HG03280 (cell line): ENCODE measurements around the gene KCNQ1OT1.

Source experiments
- ATAC-seq: cut with Tn5 transposase; IDR thresholded peaks from one replicate; pipeline ENCODE4 v1.9.1; 2021; ENCODE audit warnings: mild to moderate bottlenecking, moderate library complexity; ENCODE audit not compliant: unreplicated experiment

KCNQ1OT1 gene

DNA sequence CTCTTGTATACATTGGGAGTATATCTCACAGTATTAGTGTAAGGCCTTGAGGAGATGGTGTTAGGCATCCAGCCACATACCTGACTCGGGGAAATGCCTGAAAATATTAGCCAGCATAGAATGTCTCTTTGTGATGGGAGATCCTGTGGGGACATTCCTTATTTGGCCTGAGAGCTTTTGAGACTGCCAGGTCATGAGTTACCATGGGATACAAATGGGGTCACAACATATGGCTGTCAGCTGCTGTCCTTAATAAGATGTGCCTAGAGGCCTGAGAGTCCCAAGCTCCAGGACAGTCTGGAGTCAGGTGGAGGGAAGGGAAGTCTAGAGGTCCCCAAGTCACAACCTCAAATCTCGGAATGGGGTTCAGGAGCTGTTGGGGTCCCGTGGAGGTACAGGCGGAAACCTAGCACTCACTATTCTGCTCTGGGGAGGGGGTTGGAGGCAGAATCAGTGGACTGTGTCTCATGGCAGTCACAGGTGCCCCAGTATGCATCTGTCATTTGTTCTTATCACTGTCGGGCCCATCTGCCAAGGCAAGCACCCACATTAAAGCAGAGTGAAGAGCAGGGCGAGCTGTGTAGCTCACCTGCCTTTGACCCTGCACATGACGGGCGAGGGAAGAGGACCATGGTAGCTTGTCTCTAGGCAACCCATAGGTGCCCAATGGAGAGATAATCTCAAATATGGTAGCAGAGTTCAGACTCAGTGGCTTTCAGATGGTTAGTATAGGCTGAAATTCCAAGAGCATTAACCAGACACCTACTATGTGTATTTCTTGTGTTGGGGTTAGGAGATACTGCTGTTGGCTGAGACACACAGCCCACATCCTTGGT lies 29.9 kb downstream of the KCNQ1OT1 start:
- no peak for ATAC-seq

DNA sequence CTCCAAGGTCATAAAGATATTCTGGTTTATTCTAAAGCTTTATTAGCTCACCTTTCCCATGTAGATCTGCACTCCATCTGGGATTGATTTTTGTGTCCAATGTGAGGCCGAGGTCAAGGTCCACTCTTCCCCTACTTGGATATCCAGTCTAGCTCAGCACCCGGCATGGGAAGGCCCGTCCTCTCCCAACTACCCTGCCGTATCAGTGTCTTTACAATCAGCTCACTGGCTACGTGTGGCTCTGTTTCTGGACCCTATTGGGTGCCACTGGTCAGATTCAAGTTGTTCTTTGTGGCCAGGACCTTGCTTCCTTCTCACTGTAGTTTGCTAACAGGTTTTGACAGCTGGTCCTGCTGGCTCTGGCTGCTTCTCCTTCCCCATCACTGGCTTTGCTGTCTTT lies 30.9 kb downstream of the KCNQ1OT1 start:
- no peak for ATAC-seq

DNA sequence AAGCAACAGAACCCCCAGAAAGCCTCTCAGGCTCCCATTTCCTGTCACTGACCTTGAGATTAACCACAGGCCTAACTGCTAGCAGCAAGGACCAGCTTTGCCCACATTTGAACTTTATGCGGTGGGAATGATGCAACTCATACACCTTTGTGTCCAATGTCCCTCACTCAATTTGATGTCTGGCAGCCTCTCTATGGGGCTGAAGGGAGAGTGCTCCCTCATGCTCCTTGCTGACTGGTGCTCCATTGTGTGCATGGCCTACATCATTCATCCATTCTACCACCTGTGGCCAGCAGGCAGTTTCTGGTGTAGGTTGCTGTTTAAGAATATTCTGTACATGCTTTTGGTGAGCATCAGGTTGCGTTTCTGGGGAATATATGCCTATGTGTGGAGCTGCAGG lies 31.9 kb downstream of the KCNQ1OT1 start:
- no peak for ATAC-seq

DNA sequence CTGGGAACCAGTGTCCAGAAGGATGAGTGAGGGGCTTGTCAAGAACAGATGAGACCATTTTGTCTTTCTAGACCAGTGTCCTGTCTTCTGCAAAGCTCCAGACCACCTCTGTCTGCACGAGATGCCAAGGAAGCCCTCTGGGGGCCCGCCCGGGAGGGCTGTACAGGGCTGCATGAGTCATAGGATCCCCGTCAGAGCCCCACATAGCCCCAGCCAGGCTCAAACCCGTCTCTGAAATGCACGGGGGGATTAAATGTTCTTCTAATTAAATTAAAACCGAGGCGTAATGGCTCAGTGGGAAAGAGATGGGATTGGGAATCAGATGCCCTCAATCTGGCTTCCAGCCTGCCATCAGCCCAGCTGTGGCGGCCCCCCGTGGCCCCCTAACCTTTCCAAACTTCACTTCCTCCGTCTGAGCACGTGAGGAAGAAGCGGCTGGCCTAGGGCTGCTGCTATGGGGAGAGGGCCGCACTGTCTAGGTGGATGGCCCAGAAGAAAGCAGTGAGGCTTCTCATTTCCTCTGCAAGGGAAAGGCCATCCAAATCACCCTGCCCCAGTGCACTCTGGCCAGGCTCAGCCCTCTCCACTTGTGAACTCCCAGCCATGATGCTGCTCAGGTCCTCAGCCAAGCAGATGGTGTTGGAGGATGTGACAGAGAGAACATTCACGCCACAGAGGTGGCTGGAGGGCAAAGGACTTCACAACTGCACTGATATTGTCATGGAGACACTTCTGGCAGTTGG lies 32.8 kb downstream of the KCNQ1OT1 start:
- ATAC-seq = no peak

DNA sequence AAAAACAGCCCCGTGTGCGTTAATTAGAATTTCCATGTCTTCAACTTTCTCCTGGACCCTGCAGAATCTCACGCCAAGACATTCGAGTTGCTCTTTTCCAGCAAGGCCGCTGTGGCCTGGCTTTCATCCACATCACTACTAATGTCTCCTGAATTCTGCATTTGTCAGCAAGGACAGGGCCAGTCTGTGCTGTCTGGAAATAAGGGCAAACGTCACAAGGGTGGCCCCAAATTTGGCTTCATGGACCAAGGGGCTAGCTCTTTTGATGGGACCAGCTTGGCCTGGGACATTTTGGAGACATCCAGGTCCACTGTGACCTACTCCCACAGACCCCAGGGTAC lies 33.4 kb downstream of the KCNQ1OT1 start:
- ATAC-seq = no peak

DNA sequence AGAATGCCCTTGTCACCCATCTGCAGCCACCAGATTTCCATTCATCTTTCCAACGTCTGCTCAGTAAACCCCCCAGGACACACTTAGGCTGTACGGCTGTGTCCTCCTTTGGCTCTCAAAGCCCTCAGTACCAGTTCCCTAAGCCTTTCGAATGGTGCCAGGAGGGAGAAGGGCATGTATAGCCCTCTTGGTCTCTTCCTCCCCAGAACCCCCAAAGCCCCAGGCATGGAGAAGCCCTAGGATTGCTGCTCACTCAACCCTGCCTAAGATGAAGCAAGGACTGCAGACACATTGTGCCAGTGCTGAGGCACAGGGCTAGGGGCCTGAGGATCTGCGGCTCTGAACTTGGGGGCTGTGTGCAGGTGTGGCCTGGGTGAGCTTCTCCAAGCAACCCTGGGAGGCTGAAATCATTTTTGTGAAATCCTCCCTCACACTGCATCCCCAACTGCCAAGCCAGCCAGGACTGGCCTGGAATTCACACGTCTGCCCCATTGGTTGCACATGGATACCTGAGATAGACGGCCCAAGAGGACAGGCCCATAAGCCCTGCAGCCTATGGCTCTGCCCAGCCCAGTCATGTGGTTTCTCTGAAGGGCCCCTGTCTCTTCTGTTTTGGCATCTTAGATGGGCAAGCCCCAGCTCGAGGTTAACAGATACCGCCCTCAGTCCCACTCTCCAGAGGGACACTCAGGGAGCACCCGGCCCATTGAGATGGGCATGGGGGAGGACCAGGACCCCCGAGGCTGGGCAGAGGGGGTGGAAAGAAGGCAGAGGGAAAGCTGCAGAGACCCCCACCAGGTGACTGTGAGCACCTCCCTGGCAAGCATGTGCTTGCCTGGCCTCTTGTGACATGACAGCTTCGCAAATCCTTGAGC lies 34.0 kb downstream of the KCNQ1OT1 start:
- no peak for ATAC-seq

DNA sequence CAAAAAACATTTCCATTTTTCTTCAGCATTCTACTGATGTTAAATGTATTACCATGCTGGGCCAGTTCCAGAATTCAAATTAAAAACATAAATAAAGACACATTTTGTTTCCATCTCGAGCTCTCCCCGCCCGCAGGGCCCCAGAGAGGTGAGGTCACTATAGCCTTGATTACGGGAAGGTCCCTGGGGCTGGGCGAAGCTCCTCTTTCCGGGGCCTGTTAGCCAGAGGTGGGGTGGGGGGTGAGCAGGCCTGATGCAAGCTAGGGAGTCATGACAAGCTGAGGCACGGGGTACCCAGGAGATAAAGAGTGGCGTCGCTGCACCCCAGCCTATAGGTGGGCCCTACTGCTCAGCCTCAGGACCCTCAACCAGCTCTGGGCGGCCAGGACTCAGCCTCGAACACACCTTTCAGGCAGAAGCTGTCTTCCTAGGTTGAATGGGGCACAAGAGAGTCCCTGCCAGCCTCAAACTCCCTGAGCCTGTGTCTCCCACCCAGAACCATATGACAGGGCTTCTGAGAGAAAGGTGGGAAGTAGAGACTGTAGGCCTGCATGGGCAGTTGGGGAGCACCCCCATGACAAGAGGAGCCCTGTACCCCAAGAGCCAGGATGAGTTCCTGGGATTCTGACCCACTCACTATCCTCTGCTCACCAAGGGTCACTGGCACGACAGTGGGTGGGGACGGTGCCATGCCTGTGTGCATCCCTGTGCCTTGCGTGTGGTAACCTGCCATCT lies 34.8 kb downstream of the KCNQ1OT1 start:
- no peak for ATAC-seq

DNA sequence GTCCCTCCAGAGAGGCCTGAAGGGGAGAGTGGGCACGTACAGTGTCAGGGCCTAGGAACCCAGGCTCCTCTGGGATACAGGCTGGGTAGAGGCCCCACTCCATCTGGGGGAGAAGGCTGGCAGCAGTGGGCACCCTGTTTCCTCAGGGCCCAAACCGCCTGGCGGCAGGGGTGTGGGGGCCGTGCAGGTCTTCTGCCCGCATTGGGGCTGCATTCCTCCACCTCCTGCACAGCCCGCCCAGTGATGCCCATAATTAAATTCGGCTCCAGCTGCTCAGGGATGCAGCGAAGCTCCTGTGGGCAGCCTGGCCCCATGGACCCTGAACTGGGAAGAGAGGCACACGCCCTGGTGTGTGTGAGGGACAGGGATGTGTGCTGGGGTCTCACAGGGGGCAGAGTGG lies 35.4 kb downstream of the KCNQ1OT1 start:
- no peak for ATAC-seq

DNA sequence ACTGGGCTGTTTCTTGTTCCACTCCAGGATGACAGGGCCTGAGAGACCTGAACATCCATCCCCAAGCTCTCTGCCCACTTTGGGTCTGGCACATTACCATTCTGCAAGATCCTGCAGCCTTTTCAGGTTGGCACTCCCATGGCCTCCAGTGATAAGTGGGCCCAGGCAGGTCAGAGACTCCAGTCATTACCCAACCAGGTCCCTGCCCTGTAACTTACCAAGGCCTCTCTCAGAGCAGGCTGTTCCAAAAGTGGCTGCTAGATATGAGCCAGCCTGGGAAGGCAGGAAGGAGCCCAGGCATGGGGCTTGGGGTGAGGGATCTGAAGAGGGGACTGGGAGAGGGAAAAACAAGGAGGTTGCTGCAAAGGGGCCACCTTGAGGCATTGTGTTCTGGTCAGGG lies 35.9 kb downstream of the KCNQ1OT1 start:
- no peak for ATAC-seq

DNA sequence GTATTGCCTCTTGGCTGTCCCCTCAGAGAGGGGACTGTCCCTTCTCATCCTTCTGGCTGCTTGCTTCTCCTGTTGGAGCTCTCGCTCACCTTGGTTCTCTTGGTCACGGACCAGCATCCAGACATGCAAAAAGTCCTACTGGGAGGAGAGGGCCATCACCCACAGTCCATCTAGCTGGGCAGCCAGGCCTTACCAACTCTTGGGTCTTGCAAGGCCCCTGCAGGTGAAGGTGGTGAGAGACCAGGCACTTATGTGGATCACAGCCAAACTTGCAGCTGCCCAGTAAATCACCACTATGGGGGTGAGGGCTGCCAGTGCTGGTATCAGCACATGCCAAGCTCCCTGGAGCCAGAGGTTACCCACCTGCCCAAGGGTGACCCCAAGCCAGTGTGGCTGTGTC lies 36.3 kb downstream of the KCNQ1OT1 start:
- no peak for ATAC-seq

DNA sequence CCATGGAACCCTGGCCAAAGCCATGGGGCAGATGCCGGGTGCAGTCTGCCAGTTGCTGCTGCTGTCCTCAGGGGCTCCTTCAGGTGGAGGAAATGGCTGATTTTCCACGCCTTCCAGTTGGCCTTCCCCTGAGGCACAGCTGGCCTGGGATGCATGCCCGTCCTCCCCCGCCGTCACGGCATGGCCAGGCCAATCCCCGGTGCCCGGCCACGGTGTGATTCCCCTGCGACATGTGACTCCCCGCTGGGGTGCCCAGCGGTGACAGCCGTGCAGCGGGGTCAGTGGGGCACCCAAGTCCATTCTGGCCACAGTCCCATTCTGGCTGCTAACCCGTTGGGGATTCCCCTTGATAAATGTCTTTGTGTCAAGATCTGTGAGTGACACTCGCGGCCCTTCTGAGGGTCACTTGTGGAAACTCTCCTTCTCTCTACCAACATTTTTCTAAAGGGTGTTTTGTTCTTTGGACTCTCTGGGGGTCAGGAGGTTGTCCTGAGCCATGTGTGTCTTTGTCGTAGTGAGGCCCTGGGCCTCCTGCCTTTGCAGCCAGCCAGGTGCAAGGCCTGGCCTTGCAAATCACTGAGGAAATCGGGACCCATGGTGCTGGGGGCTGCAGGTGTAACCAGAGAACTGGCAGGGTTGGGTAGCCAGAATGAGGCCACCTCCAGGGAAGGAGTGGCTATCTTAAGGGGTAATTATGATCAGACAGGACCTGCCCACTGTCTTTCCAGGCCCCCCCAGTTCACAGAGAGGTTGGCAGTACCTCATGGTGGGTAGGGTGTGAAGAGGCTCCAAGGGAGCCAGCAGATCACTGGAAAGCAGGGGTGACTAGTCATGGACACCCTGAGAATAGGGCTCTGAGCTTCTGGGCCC lies 37.1 kb downstream of the KCNQ1OT1 start:
- ATAC-seq = no peak

DNA sequence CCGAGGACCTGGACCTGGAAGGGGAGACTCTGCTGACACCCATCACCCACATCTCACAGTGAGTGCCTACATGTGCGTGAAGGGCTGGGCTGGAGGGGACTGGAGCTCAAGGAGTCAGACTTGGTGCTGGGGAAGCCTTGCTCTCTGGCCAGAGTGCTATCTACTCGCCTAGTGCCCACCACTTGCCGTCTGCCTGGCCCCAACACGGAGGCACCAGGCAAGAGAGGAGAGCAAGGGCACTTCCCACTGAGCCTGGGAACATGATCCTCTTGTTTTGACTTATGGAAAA lies 37.8 kb downstream of the KCNQ1OT1 start:
- no peak for ATAC-seq

DNA sequence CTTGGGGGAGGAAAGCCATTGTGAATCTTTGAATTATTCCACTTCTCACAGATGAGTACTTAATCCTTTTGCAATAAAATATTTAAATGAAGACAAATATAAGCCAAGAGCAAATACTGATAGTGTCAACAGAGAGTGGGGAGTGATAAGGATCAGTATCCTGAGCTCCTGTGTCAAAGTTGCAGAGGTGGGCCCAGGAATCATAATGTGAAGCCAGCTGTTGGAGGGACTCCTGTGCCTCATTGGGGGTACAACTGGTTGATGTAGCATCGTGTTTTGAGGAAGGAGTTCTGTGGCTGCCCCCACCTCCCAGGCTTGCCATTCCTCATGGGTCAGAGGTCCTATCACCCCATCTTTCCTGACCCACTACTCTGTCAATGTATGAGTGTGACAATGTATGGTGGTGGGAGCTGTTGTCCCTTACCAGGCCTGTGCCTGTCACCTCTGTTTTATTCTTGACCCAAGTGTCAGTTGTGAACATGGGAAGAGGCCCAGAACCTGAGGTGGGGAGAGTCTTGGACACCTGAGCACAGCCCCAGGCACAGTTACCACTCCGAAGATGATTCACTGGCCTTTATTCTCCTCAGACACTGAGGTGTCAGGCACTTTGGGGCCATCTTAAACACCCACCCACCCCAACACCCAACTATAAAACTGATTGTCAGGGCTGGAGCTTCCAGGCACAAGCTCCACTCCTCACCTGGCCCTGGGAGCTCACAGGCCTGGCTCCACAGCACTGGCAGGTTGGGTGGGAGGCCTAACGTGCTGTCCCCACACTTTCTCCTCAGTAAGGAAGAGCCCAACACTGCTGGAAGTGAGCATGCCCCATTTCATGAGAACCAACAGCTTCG lies 38.4 kb downstream of the KCNQ1OT1 start:
- no peak for ATAC-seq

DNA sequence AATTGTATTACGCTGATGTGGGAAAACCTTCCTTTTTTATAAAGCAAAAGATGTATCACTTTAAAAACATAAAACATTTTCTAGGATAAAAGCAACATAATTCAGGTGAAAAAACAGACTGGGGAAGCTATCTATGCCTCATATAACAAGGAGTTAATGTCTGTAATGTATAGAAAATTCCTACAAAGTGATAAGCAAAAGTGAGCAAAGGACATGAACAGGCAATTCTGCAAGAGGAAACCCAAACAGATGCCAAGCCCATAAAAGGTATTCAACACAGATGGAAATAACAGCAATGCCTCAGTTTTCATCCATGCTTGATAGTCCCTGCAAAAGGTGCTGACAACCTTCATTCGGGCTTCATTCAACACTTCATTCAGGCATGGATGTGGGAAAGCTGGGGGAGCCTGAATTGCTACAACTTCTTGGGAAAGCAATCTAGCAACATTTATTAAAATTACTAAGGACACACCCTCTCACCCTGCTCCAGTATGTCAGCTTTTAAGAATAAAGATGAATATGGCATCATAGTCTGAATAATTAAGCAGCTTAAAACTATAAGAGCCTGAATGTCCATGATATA lies 39.3 kb downstream of the KCNQ1OT1 start:
- no peak for ATAC-seq

DNA sequence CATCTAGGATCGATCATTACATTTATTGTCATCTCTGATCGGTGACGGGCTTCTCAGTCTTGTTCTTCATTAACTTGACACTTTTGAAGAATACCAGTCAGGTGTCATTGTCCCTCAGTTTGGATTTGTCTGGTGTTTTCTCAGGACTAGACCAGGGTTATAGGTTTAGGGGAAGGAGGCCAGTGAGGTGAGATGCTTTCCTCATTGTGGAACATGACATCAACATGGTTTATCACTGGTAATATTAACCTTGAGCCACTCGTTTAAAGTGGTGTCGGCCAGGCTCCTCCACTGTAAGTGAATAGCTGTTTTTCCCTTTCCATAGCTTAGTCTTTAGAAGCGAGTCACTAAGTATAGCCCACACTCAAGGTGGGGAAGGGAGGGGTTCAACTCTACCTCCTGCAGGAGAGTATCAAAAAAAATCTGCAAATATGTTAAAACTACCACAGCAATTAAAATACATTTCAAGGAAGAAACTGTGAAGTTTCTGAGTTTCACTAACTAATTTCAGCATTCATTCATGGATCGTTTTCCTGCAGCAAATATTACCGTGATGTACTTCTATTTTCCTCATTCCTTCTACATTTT lies 42.0 kb downstream of the KCNQ1OT1 start:
- no peak for ATAC-seq

DNA sequence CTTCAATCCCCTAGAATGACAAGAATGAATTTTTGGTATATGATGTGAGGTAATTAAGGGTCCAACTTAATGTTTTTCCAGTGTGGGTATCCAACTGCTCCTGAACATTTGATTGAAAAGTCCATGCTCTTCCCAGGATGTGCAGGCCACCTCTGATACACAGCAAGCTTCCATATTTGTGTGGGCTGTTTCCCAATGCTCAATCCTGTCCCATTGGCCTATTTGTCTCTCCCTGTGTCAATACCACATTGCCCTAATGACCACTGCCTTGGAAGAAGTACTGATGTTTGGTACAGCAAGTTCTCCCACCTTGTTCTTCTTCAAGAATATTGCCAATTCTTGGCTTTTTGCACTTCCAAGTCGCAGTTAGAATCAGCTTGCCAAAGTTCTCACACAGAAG lies 42.9 kb downstream of the KCNQ1OT1 start:
- ATAC-seq = no peak

DNA sequence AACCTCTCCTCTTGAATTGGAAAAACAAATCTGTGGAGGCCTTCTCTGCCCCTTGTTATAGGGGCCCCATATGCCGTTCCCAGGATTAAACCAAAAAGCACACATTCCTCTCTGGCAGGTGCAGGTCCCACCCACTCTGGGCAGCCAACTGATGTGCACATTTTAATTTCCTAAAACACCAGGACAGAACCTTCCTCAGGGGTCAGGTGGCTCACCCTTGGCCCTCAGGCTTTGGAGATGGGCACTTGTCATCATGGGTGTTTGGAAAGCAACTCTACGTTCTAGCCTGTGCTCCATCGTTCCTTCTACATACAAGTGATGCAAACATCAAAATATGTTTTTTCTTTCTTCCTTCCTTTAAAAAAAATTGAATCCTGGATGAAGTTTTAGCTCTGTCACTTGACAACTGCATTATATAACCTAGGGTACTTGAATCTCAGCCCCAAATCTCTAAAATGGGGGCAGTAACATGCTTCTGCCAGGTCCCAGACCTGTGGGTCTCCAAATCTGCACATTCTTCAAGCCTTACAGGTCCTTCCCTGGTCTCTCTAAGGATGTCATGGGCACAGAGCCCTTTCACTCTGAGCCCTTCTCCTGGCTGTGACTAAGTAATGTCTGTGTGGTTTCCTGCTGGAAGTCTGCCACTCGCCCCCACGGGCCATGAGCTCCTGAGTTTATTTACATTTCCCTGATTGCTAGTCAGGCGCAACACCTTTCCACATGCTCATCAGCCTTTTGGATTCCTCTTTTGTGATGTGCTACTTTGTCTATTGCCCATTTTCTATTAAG lies 43.8 kb downstream of the KCNQ1OT1 start:
- ATAC-seq = no peak
